Left ventricle myocardium inferior (tissue), 1 donor: ENCODE data around the gene PIGS. TPM values are rescaled to one million over a fixed set of nuclear protein-coding genes. Genes with fewer than 3 reads are reported as not detected.

Experiments used
- DNase-seq: peaks from one replicate; pipeline ENCODE4 v3.0.0-alpha.2; 2020
- H3K27ac ChIP-seq: fragments of 200-600 bp; replicated peaks from 2 replicates; pipeline ENCODE4 v1.8.0; 2021
- H3K27me3 ChIP-seq: fragments of 200-600 bp; 2 replicates; pipeline ENCODE4 v1.8.0; 2021; ENCODE audit warnings: low read depth
- H3K36me3 ChIP-seq: fragments of 200-600 bp; 2 replicates; pipeline ENCODE4 v1.8.0; 2021
- H3K4me1 ChIP-seq: fragments of 200-600 bp; 2 replicates; pipeline ENCODE4 v1.8.0; 2021
- H3K4me3 ChIP-seq: fragments of 200-600 bp; 2 replicates; pipeline ENCODE4 v1.8.0; 2021; ENCODE audit warnings: mild to moderate bottlenecking, moderate library complexity
- H3K9me3 ChIP-seq: fragments of 200-600 bp; replicated peaks from 2 replicates; pipeline ENCODE4 v1.8.0; 2021
- CTCF ChIP-seq: fragments of 200-600 bp; IDR thresholded peaks from 2 replicates; pipeline ENCODE4 v1.8.0; 2021; ENCODE audit warnings: antibody characterized with exemption, mild to moderate bottlenecking, borderline replicate concordance
- intact Hi-C: fragments of 100-400 bp; cut with micrococcal nuclease; formaldehyde crosslinking; loops from one replicate; pipeline ENCODE4 v1.11.0; 2022
- total RNA-seq: library from RNA; stranded (reverse); fragmentation: NEBNext Ultra II Directional; extraction: Animal tissue kit (Norgen Biotek cat#: 25700); gene quantifications from one replicate; pipeline ENCODE4 v1.2.1, GENCODE V29; 2021
- donor health status: DM: no; HTN: yes; CAD: no; lungs with severe emphysema.

PIGS gene
- total RNA-seq, 1 donor from 2014 or later, result 38.2 TPM

- H3K4me3 ChIP-seq, result no peak overlapping the region
- no peak for TF ChIP-seq CTCF
- H3K9me3 ChIP-seq, result no peaks in the 10 kb centered on the region
- no peak for DNase-seq
- no peaks in the 10 kb centered on the region for H3K4me1 ChIP-seq
- H3K27ac ChIP-seq, result no peak overlapping the region
- H3K36me3 ChIP-seq, result no peaks in the 10 kb centered on the region
- intact Hi-C loops, result no loop called here
- H3K27me3 ChIP-seq, result peaks cover 26% of the 10 kb centered on the region
These were observed 40.4 kb downstream of the PIGS start for GRCh38 chr17:28530926-28531325.

- Histone ChIP-seq H3K4me3 (no peak overlapping the region), H3K27ac (no peak overlapping the region), H3K9me3 (no peaks in the 10 kb centered on the region), H3K4me1 (no peaks in the 10 kb centered on the region), H3K27me3 (peaks cover 26% of the 10 kb centered on the region), H3K36me3 (no peaks in the 10 kb centered on the region)
- no peak for TF ChIP-seq CTCF
- intact Hi-C loops, result no loop called here
- no peak for DNase-seq
These were observed 41.1 kb downstream of the PIGS start for GRCh38 chr17:28530250-28530649.

- Histone ChIP-seq H3K4me1 (no peaks in the 10 kb centered on the region), H3K36me3 (no peaks in the 10 kb centered on the region), H3K27ac (no peak overlapping the region), H3K4me3 (no peak overlapping the region), H3K27me3 (peaks cover 26% of the 10 kb centered on the region), H3K9me3 (no peaks in the 10 kb centered on the region)
- TF ChIP-seq CTCF, result no peak
- DNase-seq, result no peak
- intact Hi-C loops, result no loop called here
These were observed 42.3 kb downstream of the PIGS start for GRCh38 chr17:28529013-28529400.

- Histone ChIP-seq H3K9me3 (no peaks in the 10 kb centered on the region), H3K4me3 (no peak overlapping the region), H3K4me1 (no peaks in the 10 kb centered on the region), H3K36me3 (no peaks in the 10 kb centered on the region), H3K27ac (no peak overlapping the region), H3K27me3 (peaks cover 26% of the 10 kb centered on the region)
- intact Hi-C loops, result no loop called here
- no peak for DNase-seq
- TF ChIP-seq CTCF, result no peak
These were observed 42.9 kb downstream of the PIGS start for GRCh38 chr17:28528327-28529012.

GRCh38 chr17:28527859-28528258 is 43.5 kb downstream of the PIGS start:
- Histone ChIP-seq H3K9me3 (no peaks in the 10 kb centered on the region), H3K4me1 (no peaks in the 10 kb centered on the region), H3K36me3 (no peaks in the 10 kb centered on the region), H3K27ac (no peak overlapping the region), H3K4me3 (no peak overlapping the region), H3K27me3 (peaks cover 22% of the 10 kb centered on the region)
- intact Hi-C loops, result no loop called here
- TF ChIP-seq CTCF, result no peak
- no peak for DNase-seq
